NCI-H2081 (cell line): ENCODE measurements around the gene VCL.

ENCODE experiments used
- DNase-seq, 2 experiments: peaks; one replicate each; lab custom pipeline; 2025; lab: John Stamatoyannopoulos, UW

The VCL gene

DNA sequence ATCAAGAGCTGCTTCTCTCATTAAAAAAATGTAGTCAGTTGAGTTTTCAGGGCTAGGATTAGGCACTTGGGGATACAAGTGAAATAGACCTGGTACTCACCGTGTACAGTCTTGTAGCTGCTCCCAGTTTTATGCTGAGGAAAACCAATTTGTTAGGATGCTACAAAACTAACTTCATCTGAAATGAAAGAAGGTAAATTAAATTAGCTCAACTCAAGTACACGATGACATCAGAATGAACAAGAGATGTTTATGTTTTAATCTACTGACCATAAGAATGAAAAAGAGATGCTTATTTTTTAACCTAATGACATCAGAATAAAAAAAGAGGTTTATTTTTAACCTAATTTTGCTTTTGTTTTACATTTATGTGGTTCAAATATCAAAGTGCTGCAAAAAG lies 79.0 kb downstream of the VCL start:
- DNase-seq, result no peak

DNA sequence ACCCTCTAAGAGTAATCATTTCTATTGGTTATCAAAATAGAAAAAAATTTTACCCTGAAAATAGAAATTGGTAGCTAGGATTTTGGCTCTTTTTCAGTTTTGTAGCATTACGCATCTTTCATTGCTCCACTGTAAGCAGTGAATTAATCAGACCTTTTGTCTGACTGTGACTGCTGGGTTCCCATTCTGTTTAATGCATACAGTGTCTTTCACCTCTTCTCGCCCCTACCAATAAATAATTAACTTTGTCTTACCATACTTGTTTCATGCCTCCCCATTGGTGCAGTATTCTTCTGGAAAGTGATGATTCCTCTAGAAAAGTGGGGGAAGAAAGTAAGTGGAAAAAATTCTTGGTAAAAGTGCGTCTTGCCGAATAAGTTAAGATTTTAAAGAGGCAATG lies 79.5 kb downstream of the VCL start:
- no peak for DNase-seq

DNA sequence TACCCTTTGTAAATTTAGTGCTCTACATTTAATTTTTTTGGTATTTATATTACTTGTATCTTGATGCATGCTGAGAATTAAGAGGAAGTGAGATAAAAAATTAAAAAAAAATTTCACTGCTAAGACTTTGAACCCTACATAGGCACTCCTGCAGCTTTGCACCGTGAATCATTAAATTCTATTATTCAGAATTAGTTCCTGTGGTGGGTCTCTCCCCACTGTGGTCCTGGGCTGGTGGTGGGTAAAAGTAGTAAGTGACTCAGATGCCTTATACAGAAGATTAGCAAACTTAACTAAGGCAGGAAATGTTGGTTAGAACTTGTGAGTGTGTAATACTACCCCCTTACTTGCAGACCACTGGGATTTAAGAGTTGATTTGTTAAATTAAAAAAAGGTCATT lies 80.1 kb downstream of the VCL start:
- no peak for DNase-seq

DNA sequence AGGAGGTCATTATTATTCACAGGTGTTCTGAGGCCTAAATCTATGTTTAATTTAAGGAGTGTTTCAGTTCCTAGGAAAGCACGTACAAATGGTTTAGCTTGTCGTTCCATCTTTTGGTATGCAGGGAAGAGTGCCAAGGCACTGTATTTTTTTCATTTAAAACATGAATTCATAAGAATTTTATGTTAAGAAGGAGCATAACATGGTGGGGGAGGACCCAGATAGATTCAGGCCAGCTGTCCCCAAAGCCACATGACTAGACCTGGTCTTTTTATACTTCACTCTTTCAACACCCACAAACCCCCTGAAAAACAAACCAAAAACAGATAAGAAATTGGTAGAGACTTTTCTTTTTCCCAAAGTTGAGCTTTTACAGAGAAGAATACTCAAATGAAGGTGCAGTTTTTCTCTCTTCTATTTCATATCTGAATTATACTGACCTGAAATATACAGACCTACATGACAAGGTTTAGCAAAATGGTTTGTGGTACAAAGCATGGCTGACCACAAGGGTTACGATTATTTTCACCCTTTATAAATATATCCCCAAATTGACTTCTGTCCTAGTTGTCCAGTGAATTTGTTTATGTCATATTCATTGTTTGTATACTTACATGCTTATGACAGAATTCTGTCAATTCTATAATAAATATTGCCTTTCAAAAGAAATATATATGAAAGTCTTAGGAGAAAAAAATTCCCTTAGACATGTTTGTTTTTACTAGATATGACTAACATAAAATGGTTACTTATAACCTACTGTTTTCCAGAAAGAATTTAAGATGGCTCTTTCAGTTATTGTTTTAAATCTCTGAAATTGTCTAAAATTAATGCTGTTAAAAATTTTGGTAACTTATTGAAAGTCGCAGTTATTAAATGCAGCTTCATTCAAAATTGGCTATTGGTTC lies 81.4 kb downstream of the VCL start:
- DNase-seq, result no peak

DNA sequence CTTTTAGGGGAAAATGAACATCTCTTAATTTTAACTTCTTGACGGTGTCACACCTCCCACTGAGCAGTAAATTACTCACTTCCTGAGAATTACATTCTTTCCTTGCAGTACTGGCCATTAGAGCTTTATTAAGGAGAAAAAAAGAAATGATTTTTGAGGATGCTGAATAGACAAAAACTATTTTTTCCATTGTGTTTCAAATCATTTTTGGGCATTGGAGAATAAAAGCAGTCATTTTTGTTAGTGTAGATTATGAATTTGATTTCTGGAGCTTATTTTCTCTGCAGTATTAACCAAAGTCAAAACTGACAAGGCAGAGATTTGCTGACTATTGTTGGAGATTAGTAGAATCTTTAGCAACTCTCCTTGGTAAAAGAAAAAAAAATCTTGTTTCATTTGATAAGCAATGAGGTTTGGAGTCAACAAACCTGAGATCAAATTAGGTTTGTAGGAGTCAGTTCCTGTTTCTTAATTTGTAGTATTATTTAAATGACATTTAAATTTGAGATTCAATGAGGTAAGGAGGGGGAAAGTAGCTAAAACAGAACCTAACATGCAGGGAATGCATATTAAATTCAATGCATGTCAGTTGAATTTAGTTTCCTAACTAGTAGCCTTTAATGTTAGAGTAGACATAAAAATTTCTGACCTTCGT lies 82.1 kb downstream of the VCL start:
- DNase-seq, result no peak

DNA sequence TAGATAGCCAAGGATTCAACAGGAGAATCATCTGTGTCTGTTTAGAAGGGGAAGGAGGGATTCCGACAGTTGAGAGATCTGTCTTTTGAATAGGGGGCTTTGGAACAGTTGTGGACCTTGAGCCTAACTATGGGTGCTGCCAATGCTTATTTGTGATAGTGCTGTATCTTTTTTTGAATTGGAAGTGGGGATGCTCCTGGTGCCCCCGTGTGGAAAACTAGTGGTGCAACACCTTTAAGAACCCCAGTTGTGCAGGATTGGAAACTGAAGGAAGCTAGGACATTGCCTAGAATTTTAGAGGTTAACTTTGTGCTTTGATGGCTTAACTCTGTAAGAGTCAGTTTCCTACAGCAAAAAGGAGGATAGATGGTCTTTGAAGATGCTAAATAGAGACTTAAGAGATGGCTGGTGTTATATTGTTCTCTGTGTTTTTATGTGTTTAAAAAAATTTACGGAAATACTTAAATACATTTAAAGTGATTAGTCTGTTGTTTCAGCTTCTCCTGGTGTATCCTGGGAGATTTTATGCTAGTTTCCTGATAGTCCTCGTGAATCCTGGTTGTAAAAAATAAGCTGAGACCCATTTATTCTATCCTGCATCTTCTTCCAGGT lies 83.4 kb downstream of the VCL start:
- peak; percentile 10 to 40 for DNase-seq

DNA sequence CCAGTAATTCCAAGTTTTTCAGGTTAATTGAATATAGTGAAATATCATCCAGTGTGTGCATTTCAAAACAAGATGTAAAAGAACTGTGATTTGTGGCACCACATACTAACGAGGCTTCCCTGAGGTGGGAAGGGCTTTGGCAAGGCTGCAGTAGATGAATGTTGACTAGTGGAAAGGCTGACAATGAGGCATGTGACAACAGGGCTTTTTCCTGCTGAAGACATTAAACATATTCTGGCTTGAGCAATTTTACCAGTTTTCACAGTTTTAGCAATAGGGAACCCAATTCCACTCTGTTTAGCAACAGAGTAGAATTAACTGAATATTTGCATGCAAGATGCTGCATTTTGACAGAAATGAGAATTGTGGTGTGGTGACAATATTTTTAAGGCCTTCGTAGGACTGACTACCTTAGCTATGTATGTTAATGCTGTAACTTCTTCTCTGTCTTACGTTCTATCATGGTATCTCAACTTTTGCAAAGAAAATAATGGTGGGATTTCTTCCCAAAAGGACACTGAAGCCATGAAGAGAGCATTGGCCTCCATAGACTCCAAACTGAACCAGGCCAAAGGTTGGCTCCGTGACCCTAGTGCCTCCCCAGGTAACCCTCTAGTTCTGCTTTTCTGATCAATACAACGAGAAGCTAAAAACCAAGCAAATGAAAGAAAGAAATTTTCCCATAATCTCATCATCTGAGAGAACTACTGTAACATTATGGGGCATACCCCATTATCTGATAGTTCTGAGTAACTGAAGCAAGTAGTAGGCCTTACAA lies 84.2 kb downstream of the VCL start:
- no peak for DNase-seq

DNA sequence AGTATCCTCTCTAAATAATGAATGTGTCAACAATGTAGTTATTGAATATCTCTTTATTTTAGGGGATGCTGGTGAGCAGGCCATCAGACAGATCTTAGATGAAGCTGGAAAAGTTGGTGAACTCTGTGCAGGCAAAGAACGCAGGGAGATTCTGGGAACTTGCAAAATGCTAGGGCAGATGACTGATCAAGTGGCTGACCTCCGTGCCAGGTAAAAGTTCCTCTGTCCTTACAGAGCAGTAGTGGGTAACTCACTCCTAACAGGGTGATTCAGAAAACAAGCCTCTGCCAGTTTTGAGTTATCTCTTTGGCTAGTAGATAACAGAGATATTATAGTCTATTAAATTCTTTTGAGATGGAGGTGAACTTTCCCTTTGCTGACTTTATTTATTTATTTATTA lies 85.4 kb downstream of the VCL start:
- no peak for DNase-seq

DNA sequence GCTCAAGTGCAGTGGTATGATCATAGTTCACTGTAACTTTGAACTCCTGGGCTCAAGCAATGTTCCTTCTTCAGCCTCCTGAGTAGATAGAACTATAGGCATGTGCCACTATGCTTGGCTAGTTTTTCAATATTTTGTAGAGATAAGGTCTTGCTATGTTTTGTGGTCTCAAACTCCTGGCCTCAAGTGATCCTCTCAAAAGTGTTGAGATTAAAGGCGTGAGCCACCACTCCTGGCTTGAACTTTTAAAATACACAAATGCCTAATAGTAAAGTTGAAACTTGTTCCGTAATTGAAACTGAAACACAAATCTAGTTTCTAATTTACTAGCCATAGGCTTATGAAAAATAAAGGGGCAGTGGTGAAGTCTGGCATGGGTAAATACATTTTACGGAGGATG lies 87.0 kb downstream of the VCL start:
- no peak for DNase-seq

DNA sequence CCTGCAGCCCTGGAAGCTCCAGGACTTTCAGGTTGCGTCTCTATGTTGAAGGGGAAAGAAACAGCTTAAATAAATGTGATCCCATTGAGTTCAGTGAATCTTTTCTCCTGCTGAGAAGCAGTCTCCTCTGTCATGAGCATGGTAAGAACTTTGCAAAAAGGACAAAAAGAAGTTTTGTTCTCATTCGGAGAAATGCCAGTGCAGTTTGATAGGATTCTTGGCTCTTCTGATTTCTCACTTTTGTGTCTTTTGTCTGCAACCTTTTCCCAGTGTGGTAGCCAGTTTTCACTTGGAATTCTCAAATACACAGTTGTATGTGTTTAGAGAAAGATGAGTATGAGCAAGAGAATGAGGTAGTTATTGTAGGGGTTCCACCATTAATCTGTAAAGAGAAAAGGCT lies 88.4 kb downstream of the VCL start:
- DNase-seq, result no peak

DNA sequence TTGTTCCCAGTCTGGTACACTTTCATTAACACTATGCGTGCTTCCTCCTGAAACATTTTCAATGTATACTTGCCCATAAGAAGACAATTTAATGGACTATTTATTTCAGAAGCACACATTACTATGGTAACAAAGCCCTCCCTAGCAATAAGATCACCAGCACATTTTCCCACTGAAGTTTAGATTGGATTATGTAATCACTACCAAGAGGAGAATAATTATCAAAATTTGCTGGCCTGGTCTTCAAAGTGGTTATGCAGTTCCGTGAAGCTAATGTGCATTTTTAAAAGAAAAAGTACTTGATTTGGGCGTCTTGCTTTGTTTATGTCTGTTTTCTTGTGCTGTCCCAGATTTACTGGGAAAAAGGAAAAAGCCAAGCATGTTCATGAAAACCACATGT lies 90.8 kb downstream of the VCL start:
- no peak for DNase-seq

DNA sequence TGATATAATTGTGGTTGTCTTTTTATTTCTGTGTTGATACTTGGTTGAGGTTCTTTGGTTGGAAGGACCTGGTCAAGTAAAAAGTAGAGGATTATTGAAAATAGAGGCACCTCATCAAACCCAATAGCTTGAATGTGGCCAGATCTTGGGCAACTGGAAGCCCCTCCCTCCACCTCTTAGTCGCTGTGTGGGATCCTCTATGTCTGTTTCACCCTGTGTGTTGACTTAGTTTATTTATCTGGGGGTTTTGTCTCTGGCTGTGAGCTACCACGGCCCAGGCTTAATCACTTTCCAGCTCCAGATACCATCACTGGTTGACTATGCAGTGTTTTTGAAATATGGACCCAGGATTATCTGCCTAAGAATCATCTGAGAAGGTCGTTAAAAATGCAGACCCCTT lies 94.5 kb downstream of the VCL start:
- no peak for DNase-seq

DNA sequence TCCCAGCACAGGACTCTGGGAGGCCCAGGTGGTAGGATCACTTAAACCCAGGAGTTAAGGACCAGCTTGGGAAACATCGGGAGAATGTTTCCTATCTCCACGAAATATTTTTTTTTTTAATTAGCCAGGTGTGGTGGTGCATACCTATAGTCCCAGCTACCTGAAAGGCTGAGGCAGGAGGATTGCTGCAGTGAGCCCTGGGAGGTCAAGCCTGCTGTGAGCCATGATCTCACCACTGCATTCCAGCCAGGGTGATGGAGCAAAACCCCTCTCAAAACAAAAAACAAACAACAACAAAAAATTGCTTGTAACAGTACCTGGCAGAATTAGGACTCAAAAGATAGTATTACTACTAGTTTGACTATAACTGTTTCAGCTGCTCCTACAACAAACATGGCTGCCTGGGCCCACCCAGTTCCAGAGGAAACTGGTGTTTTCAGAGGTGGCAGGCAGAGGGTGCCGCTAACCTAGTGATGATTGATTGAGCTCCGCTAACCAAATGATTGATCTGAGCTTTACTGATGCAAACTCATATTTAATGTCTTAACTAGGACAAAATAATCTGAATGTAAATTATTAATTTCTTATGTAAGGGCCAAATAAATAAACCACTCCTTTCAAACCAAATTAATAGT lies 95.7 kb downstream of the VCL start:
- no peak for DNase-seq

DNA sequence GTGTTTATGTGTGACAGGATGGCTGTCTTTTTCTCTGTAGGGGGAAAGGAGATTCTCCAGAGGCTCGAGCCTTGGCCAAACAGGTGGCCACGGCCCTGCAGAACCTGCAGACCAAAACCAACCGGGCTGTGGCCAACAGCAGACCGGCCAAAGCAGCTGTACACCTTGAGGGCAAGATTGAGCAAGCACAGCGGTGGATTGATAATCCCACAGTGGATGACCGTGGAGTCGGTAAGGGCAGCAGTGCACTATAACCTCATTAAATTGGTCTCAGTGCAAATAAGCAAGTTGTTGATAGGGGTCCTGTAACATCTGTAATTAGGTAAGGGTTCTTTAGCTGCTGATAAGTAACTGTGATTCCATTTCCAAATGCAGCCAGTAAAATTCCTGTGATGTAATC lies 96.3 kb downstream of the VCL start:
- DNase-seq, result no peak

DNA sequence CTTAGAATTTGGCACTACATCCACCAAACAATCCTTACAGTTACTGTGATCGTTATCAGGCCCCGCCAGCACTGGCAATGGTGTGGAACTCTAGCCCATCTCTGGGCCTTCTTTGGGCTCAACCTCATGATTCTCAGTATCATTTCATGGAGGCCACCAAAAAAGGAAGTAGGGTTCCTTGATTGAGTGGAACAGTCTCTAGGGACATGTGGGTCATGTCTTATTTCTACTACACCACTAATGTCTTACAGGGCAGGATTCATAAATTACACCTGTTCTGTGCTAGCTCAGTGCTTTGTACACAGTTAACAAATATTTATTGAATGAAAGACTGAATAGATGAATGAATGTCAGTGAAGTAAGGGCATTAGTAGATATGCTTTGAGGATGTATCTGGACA lies 98.9 kb downstream of the VCL start:
- DNase-seq, result no peak

DNA sequence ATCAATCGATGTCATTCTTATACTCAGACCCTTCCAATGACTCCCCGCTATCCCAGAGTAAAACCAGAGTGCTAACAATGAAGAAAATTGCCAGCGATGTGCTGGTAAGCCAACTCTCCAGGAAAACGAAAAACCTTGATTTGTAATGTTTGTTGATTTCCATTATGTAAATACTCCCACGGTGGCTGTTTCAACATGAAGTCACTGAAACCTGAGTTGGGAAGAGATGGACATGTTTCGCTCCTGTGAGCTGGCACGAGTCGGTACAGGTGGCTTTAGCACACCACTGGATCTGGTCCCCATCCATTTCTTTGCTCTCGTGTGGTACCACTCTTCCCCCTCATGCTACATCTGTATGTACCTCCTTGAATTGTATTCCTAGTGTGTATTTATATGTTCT lies 99.9 kb downstream of the VCL start:
- peak in 1 of 2 experiments; percentile 13 for DNase-seq

DNA sequence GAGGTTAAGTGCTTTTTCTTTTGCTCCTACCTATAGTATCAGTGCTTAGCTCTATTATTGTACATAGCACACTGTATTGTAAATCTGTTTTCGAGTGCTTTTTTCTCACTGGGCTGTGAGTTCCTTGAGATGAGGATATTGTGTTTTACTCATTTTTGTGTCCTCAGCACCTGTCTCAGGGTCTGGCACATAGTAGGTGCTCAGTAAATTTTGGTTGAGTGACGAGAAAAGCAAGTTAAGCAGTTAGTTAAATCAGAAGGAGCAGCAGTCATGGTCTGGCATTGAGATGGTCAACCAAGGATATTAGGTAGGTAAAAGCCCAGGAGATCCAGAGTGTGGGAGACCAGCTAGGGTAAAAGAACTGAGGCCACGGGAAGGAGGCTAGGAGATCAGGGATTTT lies 101.5 kb downstream of the VCL start:
- DNase-seq, result no peak

DNA sequence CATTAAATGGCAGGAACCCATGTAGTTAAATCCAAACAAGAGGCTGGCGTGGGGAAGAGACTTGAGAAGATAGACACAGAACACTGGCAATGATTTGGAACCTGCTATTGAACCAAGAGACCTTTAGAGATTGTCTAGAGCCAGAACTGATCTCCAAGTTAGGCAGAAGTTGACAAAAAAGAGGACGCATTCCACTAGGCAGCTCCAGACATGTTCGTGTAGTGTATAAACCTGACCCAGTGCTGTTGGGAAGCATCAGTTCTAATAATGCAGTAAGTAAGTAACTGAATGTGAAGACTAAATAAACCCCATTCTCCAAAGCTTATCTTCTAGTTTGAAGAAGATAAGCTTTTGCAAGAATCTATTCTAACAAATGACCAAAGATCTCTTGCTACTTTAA lies 101.9 kb downstream of the VCL start:
- no peak for DNase-seq

DNA sequence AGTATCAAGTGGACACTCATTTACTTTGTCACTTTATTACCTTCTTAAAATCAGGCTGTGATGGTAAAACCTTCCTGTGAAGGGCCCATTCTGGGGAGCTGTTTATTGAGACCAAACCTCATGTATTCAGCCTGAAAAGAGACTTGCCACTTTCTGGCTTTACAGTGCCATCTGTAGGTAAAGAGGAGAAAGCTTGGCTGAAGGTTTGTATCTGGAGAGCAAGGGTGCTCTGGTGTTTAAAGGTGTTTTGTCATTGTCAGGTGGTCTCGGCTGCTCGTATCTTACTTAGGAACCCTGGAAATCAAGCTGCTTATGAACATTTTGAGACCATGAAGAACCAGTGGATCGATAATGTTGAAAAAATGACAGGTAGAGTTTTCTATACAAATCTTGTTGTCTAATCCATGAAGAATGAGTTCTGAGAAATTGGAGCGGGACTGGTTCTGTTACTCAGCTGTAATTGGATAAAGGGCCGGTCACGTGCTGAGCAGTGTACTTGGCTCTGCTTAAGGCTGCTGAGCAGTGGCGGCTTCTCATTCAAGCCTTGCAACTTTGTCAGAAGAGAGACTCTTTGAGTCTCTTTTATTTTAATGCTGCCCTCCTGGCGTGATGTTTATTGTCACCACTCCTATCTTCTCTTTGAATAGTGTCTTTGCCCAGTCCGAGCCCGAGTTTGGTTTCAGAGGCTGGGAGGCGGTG lies 105.8 kb downstream of the VCL start:
- DNase-seq, result peak; percentile 4 to 7

DNA sequence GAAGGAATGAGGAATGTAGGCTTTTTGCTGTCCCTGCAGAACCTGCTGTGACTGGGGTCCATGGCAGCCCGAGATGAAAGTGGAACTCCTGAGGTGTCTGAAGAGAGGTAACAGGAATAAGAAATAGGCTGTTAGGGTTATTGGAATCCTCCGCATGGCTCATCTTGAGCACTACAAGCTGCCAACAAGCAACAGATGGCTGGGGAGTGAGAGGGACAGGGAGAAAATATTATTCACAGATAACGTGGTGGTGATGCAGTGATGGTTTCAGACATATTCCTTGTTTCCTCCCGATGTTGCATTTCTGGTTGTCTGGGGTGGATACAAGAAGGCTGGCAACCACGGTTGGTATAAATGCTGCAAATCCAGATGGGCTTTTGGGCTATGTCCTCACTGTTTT lies 106.6 kb downstream of the VCL start:
- no peak for DNase-seq

DNA sequence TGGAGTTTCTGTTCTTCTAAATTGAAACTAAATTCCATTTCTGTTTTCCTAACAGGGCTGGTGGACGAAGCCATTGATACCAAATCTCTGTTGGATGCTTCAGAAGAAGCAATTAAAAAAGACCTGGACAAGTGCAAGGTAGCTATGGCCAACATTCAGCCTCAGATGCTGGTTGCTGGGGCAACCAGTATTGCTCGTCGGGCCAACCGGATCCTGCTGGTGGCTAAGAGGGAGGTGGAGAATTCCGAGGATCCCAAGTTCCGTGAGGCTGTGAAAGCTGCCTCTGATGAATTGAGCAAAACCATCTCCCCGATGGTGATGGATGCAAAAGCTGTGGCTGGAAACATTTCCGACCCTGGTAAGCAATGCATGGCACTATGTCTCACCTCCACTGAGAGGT lies 107.1 kb downstream of the VCL start:
- no peak for DNase-seq
